ENCODE measurements around the gene SCAANT1.

- TF ChIP-seq CTCF (IDR thresholded peaks at IDR 0.05; ENCODE audit: low read depth, low read length, poor library complexity, severe bottlenecking): no peak
- TF ChIP-seq EZH2phosphoT487 (IDR thresholded peaks at IDR 0.05; ENCODE audit: borderline replicate concordance, low read length): no peak
Measured at GRCh38 chr3:63955830-63956545, 43.8 kb upstream of the SCAANT1 start.

Data from DOHH2 (cell line).